Progenitor cell of endocrine pancreas (in vitro differentiated cells): Measurements from ENCODE around the gene NLRX1. TPM values are rescaled to one million over a fixed set of nuclear protein-coding genes. Genes with fewer than 3 reads are reported as not detected.
"Not testable (repeated sequence)": the region's sequence is repeated elsewhere in the genome, so short reads cannot be mapped to it uniquely, and the experiment has no call there.

ENCODE experiments used
- DNase-seq: peaks from one replicate; pipeline ENCODE4 v3.0.0; 2021; ENCODE audit warnings: low spot score; ENCODE audit not compliant: unreplicated experiment
- H3K27ac Mint-ChIP-seq: 2 replicates; pipeline ENCODE4 v1.8.0; 2021; ENCODE audit warnings: mild to moderate bottlenecking, moderate library complexity, mixed read lengths
- H3K27me3 Mint-ChIP-seq: 2 replicates; pipeline ENCODE4 v1.8.0; 2021; ENCODE audit warnings: mixed read lengths
- H3K36me3 Mint-ChIP-seq: 2 replicates; pipeline ENCODE4 v1.8.0; 2022; ENCODE audit warnings: mixed read lengths; ENCODE audit not compliant: insufficient read depth
- H3K4me1 Mint-ChIP-seq: 2 replicates; pipeline ENCODE4 v1.8.0; 2021; ENCODE audit warnings: low read depth, mixed read lengths
- H3K4me3 Mint-ChIP-seq: 2 replicates; pipeline ENCODE4 v1.8.0; 2021; ENCODE audit warnings: low read depth, mild to moderate bottlenecking, moderate library complexity, mixed read lengths
- H3K9me3 Mint-ChIP-seq: 2 replicates; pipeline ENCODE4 v1.8.0; 2021; ENCODE audit warnings: low read depth, mixed read lengths
- CTCF ChIP-seq: fragments of 200-600 bp; sonication (generic); IDR thresholded peaks from one replicate; pipeline ENCODE4 v1.5.0; 2021; ENCODE audit warnings: antibody characterized with exemption, mild to moderate bottlenecking; ENCODE audit not compliant: unreplicated experiment
- total RNA-seq: library from RNA; stranded (reverse); gene quantifications from 2 replicates; pipeline ENCODE4 v1.2.1, GENCODE V29; 2021

Gene NLRX1
- total RNA-seq, 1 donor from 2014 or later: 15.9 TPM

GRCh38 chr11:119222308-119222707 is 53.8 kb downstream of the NLRX1 start:
- peaks cover 1% of the 10 kb centered on the region for H3K36me3 Mint-ChIP-seq
- DNase-seq: no peak
- peak overlapping the region; percentile 71 for H3K27ac Mint-ChIP-seq
- no peaks in the 10 kb centered on the region for H3K9me3 Mint-ChIP-seq
- no peaks in the 10 kb centered on the region for H3K27me3 Mint-ChIP-seq
- no peak overlapping the region for H3K4me3 Mint-ChIP-seq
- H3K4me1 Mint-ChIP-seq: peaks cover 6% of the 10 kb centered on the region
- no peak for TF ChIP-seq CTCF

GRCh38 chr11:119222891-119223290 is 54.4 kb downstream of the NLRX1 start:
- Mint-ChIP-seq H3K4me3 (no peak overlapping the region), H3K9me3 (no peaks in the 10 kb centered on the region), H3K4me1 (peaks cover 6% of the 10 kb centered on the region), H3K36me3 (peaks cover 1% of the 10 kb centered on the region), H3K27ac (no peak overlapping the region), H3K27me3 (no peaks in the 10 kb centered on the region)
- no peak for DNase-seq
- no peak for TF ChIP-seq CTCF

GRCh38 chr11:119223856-119224255 is 55.3 kb downstream of the NLRX1 start:
- peaks cover 6% of the 10 kb centered on the region for H3K4me1 Mint-ChIP-seq
- no peak overlapping the region for H3K4me3 Mint-ChIP-seq
- H3K9me3 Mint-ChIP-seq: no peaks in the 10 kb centered on the region
- no peak for TF ChIP-seq CTCF
- no peak for DNase-seq
- H3K36me3 Mint-ChIP-seq: peaks cover 1% of the 10 kb centered on the region
- H3K27me3 Mint-ChIP-seq: no peaks in the 10 kb centered on the region
- no peak overlapping the region for H3K27ac Mint-ChIP-seq

GRCh38 chr11:119228535-119229287 is 60.2 kb downstream of the NLRX1 start:
- H3K36me3 Mint-ChIP-seq, H3K4me3 Mint-ChIP-seq, H3K27me3 Mint-ChIP-seq, H3K9me3 Mint-ChIP-seq, DNase-seq, H3K4me1 Mint-ChIP-seq, H3K27ac Mint-ChIP-seq: not testable (repeated sequence)

- H3K9me3 Mint-ChIP-seq: no peaks in the 10 kb centered on the region
- H3K4me1 Mint-ChIP-seq: peaks cover 2% of the 10 kb centered on the region
- H3K27me3 Mint-ChIP-seq: no peaks in the 10 kb centered on the region
- no peak for TF ChIP-seq CTCF
- H3K27ac Mint-ChIP-seq: no peak overlapping the region
- peaks cover 9% of the 10 kb centered on the region for H3K36me3 Mint-ChIP-seq
- DNase-seq: no peak
- no peak overlapping the region for H3K4me3 Mint-ChIP-seq
These were observed 60.8 kb downstream of the NLRX1 start for GRCh38 chr11:119229288-119229672.

- TF ChIP-seq CTCF: no peak
- H3K27ac Mint-ChIP-seq: no peak overlapping the region
- DNase-seq: no peak
- H3K4me3 Mint-ChIP-seq: no peak overlapping the region
- H3K27me3 Mint-ChIP-seq: no peaks in the 10 kb centered on the region
- no peaks in the 10 kb centered on the region for H3K9me3 Mint-ChIP-seq
- peaks cover 13% of the 10 kb centered on the region for H3K36me3 Mint-ChIP-seq
- peaks cover 2% of the 10 kb centered on the region for H3K4me1 Mint-ChIP-seq
These were observed 61.2 kb downstream of the NLRX1 start for GRCh38 chr11:119229741-119230140.
